HUES64 (cell line): ENCODE measurements around the gene KIAA0825.
"Not testable (repeated sequence)": the region's sequence is repeated elsewhere in the genome, so short reads cannot be mapped to it uniquely, and the experiment has no call there.

ENCODE experiments used
- H3K27ac ChIP-seq: 2 replicates; pipeline ENCODE4 v1.7.0; 2013; ENCODE audit warnings: low read depth, low read length, inconsistent platforms
- H3K27me3 ChIP-seq: 2 replicates; pipeline ENCODE4 v1.6.1; 2013; ENCODE audit warnings: mild to moderate bottlenecking, low read length; ENCODE audit not compliant: insufficient read depth
- H3K36me3 ChIP-seq: 2 replicates; pipeline ENCODE4 v1.6.1; 2013; ENCODE audit warnings: mild to moderate bottlenecking, low read length; ENCODE audit not compliant: insufficient read depth
- H3K4me1 ChIP-seq: 2 replicates; pipeline ENCODE4 v1.6.1; 2013; ENCODE audit warnings: mild to moderate bottlenecking, low read length, moderate library complexity; ENCODE audit not compliant: insufficient read depth
- H3K4me3 ChIP-seq: 2 replicates; pipeline ENCODE4 v1.5.1; 2013; ENCODE audit warnings: mild to moderate bottlenecking, low read length, moderate library complexity
- H3K9ac ChIP-seq: 2 replicates; pipeline ENCODE4 v1.6.1; 2013; ENCODE audit warnings: mild to moderate bottlenecking, low read depth, low read length
- H3K9me3 ChIP-seq: 2 replicates; pipeline ENCODE4 v1.6.1; 2013; ENCODE audit warnings: low read depth, low read length; ENCODE audit not compliant: insufficient read depth
- whole genome bisulfite sequencing: fragments of 150-250, 120-280 bp; methylation state at CpG from one replicate; pipeline ENCODE4 v1.1.7; 2013; ENCODE audit warnings: missing lambda C conversion rate; 5-methylcytosine and 5-hydroxymethylcytosine counted together

The KIAA0825 gene

DNA sequence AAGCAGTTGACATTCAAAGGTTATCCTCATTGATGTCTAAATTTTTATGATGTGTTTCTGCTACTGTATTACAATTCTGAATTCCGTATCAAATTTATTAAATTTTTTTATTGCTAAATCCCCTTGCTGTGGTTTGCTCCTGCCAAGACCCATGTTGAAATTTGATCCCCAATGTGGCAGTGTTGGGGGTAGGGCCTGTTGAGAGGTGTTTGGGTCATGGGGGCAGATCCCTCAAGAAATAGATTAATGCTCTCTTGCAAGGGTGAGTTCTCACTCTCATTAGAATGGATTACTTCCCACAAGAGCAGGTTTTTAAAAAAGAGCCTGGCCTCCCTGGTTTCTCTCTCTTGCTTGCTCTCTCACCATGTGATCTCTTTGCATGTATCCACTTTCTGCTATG is 442.5 kb downstream of the KIAA0825 start:
- Histone ChIP-seq H3K27me3 (no peaks in the 10 kb centered on the region), H3K9ac (no peak overlapping the region), H3K4me1 (peaks cover 19% of the 10 kb centered on the region), H3K9me3 (no peaks in the 10 kb centered on the region), H3K27ac (no peak overlapping the region), H3K4me3 (no peak overlapping the region), H3K36me3 (peaks cover 8% of the 10 kb centered on the region; the same call in 1 of the 2 replicates)
- no CpG with 5 or more reads among the region's 1 CpG for WGBS

DNA sequence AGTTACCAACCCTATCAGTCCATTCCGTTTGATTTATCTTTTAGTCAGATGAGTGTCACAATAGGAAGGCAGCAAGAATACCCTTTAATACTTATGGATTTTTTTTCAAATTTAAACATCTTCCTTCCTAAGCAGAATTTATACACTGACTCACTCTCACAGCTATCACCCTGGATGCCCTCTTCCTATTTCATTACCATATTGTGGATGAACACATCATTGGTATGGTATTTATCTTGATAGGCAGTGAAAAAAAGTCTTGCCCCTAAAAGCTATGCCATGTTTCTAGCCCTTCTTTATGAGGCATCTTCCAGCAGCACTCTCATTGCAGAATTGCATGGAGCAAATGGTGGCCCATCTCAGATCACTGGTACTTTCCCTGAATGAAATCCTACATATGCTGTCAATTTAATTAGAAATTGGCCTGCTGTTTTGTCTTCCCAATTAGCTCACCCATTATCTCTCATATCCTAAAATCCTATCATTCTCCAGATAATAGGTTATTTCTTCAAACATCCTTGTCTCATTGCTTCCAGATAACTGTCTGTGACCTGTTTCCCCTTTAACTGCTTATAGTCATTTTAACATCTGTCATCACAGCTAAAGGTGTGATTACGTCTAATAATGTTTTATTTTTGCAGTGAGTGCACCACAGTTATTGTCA is 443.5 kb downstream of the KIAA0825 start:
- no peak overlapping the region for H3K4me3 ChIP-seq
- peaks cover 19% of the 10 kb centered on the region for H3K4me1 ChIP-seq
- H3K9me3 ChIP-seq: no peaks in the 10 kb centered on the region
- H3K9ac ChIP-seq: no peak overlapping the region
- no peaks in the 10 kb centered on the region for H3K27me3 ChIP-seq
- H3K27ac ChIP-seq: no peak overlapping the region
- peaks cover 13% of the 10 kb centered on the region; the same call in 1 of the 2 replicates for H3K36me3 ChIP-seq
- 95% methylated on average over 2 of the region's 2 CpGs for WGBS

DNA sequence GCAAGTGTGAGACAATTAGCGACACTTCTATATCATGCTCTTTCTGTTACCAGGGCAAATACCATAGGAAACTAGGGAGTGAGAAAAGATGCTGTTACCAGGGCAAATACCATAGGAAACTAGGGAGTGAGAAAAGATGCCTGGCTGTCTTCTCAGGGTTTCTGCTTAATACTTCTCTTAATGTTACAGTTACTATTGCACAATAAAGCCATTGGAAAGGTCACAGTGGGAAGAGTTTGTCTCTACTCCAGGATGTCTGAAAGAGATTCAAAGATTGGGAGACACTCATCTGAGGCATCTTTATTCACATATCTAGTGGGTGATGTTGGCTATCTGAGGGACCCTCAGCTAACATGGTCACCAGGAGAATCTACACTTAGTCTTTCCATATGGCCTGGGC is 445.3 kb downstream of the KIAA0825 start:
- H3K4me1 ChIP-seq: peaks cover 19% of the 10 kb centered on the region
- no peak overlapping the region for H3K4me3 ChIP-seq
- no peaks in the 10 kb centered on the region for H3K9me3 ChIP-seq
- no peak overlapping the region for H3K27ac ChIP-seq
- H3K27me3 ChIP-seq: no peaks in the 10 kb centered on the region
- H3K9ac ChIP-seq: no peak overlapping the region
- peaks cover 13% of the 10 kb centered on the region; the same call in 1 of the 2 replicates for H3K36me3 ChIP-seq
- WGBS: no CpG with 5 or more reads among the region's 1 CpG

DNA sequence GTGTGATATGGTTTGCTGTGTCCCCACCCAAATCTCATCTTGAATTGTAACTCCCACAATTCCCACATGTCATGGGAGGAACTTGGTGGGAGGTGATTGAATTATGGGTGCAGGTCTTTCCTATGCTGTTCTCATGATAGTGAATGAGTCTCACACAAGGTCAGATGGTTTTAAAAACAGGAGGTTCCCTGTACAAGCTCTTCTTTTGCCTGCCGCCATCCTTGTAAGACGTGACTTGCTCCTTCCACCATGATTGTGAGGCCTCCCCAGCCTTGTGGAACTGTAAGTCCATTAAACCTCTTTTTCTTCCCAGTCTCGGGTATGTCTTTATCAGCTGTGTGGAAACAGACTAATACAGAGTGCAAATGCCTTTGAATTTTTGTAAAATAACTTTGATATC is 447.3 kb downstream of the KIAA0825 start:
- not testable (repeated sequence) for H3K4me1 ChIP-seq, H3K9me3 ChIP-seq, H3K9ac ChIP-seq, H3K27ac ChIP-seq, H3K4me3 ChIP-seq, H3K27me3 ChIP-seq
- H3K36me3 ChIP-seq: peaks cover 13% of the 10 kb centered on the region; the same call in 1 of the 2 replicates
- WGBS: 92% methylated on average over 3 of the region's 3 CpGs

DNA sequence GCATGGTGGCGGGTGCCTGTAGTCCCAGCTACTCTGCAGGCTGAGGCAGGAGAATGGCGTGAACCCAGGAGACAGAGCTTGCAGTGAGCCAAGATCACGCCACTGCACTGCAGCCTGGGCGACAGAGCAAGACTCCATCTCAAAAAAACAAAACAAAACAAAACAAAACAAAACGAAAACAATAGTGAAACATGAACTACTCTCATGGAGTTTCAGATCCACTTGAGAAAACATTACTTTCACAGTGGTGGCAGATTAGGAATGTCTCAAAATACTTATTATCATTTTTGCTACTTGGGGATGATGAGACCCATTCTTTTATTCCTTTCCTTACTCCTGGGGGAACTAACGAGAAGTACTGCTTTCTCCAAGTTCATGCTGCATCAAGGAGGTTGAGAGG is 448.2 kb downstream of the KIAA0825 start:
- H3K36me3 ChIP-seq: peaks cover 13% of the 10 kb centered on the region; the same call in 1 of the 2 replicates
- not testable (repeated sequence) for H3K9me3 ChIP-seq, H3K4me3 ChIP-seq, H3K27me3 ChIP-seq, H3K9ac ChIP-seq, H3K4me1 ChIP-seq, H3K27ac ChIP-seq
- WGBS: 93% methylated on average over 6 of the region's 6 CpGs

DNA sequence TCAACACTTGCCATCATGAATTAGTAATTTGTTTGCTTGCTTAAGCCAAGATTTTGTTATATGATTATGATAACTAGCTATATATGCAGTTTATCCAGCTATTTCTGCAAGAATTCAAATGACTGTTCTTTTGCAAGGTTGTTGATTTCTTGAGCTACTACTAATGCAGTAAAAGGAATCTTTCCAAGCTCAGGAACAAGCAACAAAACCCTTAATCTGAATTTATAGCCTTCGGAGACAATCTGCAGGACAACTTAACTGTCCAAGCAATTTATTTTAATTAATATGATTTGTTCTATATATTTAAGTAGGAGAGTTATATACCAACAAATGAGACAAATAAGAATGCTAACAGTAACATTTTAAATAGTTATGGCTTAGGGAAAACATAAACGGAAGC is 450.3 kb downstream of the KIAA0825 start:
- Histone ChIP-seq H3K36me3 (peaks cover 13% of the 10 kb centered on the region; the same call in 1 of the 2 replicates), H3K4me1 (no peaks in the 10 kb centered on the region), H3K9me3 (no peaks in the 10 kb centered on the region), H3K9ac (no peak overlapping the region), H3K4me3 (no peak overlapping the region), H3K27me3 (no peaks in the 10 kb centered on the region), H3K27ac (no peak overlapping the region)
- 100% methylated on average over 1 of the region's 2 CpGs for WGBS

DNA sequence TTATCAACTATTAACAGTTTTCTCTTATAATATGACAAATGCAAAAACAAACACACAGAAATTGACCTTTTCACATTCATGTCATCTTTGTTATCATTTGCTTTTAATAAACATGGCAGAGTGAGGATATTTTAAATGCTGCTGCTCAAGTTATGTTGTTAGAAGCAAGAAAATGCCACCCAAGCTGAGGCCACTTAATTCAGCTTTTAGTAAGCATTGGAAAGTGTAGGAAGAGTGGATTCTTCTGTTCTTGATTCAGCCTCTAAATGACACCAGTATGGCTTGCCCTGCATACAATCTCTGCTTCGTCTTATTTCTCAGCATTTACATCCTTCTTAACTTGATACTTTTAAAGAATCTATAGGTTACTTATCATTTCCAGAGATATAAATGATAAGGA is 456.6 kb downstream of the KIAA0825 start:
- WGBS: no CpG with 5 or more reads among the region's 1 CpG
- Histone ChIP-seq H3K4me3 (no peak overlapping the region), H3K4me1 (peaks cover 9% of the 10 kb centered on the region; the same call in 1 of the 2 replicates)

DNA sequence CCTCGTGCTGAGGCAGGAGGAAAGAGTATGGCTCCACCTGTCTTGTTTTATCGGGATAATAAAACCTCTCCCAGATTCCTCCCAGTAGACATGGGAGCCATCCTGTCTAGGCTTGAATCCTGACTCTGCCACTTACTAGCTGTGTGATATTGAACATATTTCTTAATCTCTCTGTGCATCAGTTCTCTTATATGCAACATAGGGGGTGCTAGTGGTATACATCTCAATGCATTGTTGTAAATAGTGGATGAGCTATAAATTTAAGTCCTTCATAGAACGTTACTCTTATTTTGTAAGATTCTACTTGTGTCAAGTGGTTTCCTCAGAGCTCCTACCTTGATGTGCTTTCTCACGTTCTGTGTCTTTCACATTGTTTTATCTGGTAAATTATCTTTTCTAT is 459.3 kb downstream of the KIAA0825 start:
- peaks cover 9% of the 10 kb centered on the region; the same call in 1 of the 2 replicates for H3K4me1 ChIP-seq
- H3K36me3 ChIP-seq: no peaks in the 10 kb centered on the region
- WGBS: 98% methylated on average over 3 of the region's 4 CpGs
- H3K9me3 ChIP-seq: no peaks in the 10 kb centered on the region
- H3K4me3 ChIP-seq: no peak overlapping the region
- H3K27me3 ChIP-seq: no peaks in the 10 kb centered on the region
- no peak overlapping the region for H3K9ac ChIP-seq
- no peak overlapping the region for H3K27ac ChIP-seq

More for the DNA sequence above, 456.6 kb downstream of the KIAA0825 start:
- H3K9me3 ChIP-seq: no peaks in the 10 kb centered on the region
- no peak overlapping the region for H3K9ac ChIP-seq
- no peaks in the 10 kb centered on the region for H3K36me3 ChIP-seq
- no peak overlapping the region for H3K27ac ChIP-seq
- no peaks in the 10 kb centered on the region for H3K27me3 ChIP-seq

DNA sequence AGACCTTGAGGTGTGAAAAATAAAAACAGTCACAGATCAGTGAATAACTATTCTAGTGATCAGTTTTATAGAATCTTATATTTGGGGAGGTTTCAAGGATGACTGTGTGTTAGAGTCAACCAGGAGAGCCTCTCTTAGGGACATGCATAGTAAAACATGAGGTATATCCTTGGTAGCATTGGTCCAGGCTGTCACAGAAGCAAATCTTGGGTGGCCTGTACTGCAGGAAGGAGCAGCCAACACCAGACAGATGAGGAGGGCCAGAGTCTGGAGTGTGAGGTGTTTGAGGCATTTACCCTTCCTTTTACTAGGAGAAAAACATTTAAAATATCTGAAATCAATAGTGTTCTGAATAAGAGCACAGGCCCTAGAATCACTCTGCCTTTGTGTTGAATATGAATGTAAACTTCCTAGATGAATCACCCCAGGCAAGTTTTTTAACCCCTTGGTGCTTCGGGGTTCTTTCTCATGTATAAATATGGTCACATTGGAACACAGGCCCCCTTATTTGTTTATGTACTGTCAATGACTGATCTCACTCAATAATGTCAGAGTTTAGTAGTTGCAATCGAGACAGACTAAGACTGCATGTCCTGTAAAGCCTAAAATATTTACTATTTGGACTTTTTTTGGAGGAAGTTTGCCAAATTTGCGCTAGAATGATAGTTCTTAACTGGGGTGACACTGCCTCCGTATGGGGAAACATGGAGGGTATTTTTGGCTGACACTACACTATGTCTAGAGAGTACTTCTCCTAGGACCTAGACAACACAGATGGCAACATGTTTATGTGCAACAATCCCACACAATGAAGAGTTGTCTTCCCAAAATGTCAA is 460.5 kb downstream of the KIAA0825 start:
- no peak overlapping the region for H3K27ac ChIP-seq
- no peak overlapping the region for H3K4me3 ChIP-seq
- H3K4me1 ChIP-seq: peaks cover 9% of the 10 kb centered on the region; the same call in 1 of the 2 replicates
- H3K9ac ChIP-seq: no peak overlapping the region
- no peaks in the 10 kb centered on the region for H3K27me3 ChIP-seq
- WGBS: 91% methylated on average over 3 of the region's 4 CpGs
- no peaks in the 10 kb centered on the region for H3K9me3 ChIP-seq
- peaks cover 6% of the 10 kb centered on the region for H3K36me3 ChIP-seq

DNA sequence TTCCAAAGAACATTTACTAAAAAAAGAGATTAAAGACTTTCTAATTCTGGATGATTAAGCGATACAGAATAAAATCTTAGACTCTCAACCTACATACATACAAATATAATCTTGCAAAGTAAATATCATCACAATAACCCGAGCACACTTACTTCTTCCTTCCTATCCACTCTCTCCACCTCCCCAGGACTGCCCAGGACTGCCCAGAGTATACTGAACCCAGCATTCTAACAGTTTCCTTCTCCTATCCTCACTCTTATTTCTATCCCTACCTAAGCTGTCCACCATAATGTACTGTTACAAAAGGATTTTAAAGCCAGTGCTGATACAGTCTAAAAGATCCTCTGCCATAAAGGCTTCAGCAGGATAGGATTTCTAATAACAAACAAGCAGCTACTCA is 463.7 kb downstream of the KIAA0825 start:
- Histone ChIP-seq H3K27me3 (no peaks in the 10 kb centered on the region), H3K27ac (no peak overlapping the region), H3K9ac (no peak overlapping the region), H3K36me3 (peaks cover 14% of the 10 kb centered on the region), H3K4me3 (no peak overlapping the region), H3K9me3 (no peaks in the 10 kb centered on the region), H3K4me1 (peaks cover 9% of the 10 kb centered on the region; the same call in 1 of the 2 replicates)
- 97% methylated on average over 2 of the region's 2 CpGs for WGBS

DNA sequence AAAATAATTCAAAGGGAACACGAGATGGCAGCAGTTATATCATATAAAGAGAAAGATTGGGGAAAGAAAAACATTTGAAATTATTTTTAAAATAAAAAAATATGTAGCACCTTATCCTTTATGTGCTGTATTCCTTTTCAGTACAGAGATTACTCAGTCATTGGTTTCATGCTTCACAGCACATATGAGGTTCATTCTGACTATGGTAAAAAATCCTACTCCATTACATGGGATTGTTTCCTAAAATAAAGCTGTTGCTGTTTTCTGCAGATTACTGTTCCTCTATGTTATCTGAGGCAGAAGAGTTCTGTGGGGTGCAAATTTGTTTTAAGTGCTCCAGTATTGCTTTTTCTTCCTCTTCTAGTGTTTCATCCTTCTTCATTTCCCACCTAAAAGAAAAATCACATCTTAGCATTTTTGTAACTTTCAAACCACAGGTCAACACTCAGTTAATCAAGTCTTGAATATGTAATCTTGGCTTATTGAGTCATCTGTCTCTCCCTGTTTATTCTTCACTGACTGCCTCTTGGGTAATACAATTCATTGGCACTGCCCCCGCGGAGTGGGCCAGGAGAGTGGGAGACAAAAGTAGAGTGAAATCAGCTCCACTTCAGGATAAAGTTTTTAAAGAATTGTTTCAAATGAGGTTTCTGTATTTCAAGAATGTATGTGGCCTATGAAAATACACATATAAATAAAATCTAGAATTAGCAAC is 464.5 kb downstream of the KIAA0825 start:
- WGBS: 97% methylated on average over 2 of the region's 3 CpGs
- Histone ChIP-seq H3K9ac (no peak overlapping the region), H3K36me3 (peaks cover 14% of the 10 kb centered on the region), H3K9me3 (no peaks in the 10 kb centered on the region), H3K27ac (no peak overlapping the region), H3K4me3 (no peak overlapping the region), H3K27me3 (no peaks in the 10 kb centered on the region), H3K4me1 (0 out of 2 replicates have a peak, but pooled peaks cover 4% of the 10 kb centered on the region)
